Endometrial microvascular endothelial cells (primary cell): ENCODE results near the gene SEMA5B. TPM values are rescaled to one million over a fixed set of nuclear protein-coding genes. Genes with fewer than 3 reads are reported as not detected.

Experiments used
- in situ Hi-C: cut with HindIII; loops from 2 replicates; pipeline ENCODE4 v1.10.0; 2017; ENCODE audit warnings: low sequenced_read_pairs, low pct_unique_long_range_greater_than_20kb; ENCODE audit errors: inconsistent ontology term
- total RNA-seq: library from RNA; depleted of rRNA; stranded (reverse); fragments of >200 nt; gene quantifications from one replicate; pipeline ENCODE4 v1.2.3, GENCODE V29; 2015; ENCODE audit errors: inconsistent ontology term

The SEMA5B gene
- total RNA-seq, 1 donor from 2014 or later, result not detected

GRCh38 chr3:122918576-122919290 lies 108.8 kb downstream of the SEMA5B start:
- in situ Hi-C loops, result no loop called here

DNA sequence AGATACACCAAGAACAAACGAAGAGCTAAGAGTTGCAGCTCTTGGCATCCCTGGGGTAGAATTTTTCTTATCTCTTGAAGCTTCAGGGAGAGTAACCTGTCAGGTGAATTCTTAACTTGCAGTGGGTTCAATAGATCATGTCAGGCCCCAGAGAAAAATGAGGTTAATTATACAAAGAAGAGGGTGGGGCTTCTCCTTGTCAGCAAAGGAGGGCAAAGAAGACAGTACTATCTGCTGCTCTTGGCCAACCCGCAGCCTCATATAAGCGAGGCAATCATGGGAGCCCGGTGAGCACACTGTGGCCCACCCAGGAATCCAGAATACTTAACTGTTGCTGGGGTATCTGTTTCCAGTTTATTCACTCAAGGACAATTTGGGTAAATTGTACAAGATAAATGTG lies 110.2 kb downstream of the SEMA5B start:
- in situ Hi-C loops, result no loop called here

- in situ Hi-C loops, result no loop called here
Observed at GRCh38 chr3:122916580-122916979, 111.0 kb downstream of the SEMA5B start.

- in situ Hi-C loops, result no loop called here
Observed at GRCh38 chr3:122916084-122916483, 111.5 kb downstream of the SEMA5B start.

DNA sequence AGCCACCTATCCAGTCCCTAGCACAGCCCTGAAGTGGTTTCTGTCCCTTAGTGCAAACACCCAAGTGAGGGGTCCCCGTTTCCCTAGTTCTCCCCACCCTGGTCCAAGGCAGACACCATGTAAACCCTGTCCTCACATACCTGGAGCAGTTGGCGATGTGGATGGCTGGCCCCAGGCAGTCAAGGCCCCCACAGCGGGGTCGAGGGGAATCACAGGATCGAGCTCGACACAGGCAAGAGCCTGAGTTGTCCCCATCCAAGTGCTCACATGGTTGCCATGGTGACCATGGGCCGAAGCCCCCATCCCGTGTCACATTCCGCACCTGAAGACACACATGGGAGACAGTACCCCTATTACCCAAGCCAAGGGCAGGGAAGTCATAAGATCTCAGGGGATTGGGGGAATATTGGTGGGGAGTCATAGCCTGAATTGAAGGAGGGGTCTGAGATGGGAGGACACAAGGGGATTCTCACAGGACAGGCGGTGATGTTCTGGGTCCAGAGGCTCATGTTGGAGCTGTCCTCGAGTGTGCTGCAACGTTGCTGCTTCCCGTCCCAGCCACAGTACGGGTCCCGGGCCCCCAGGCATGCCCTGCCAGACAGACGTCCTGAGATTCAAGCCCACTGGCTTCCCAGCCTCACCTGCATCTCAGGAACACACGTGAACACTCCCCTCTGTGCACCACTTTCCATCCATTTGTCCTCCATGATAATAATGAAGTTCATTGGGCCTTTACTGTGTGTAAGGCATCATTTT lies 112.1 kb downstream of the SEMA5B start:
- in situ Hi-C loops, result no loop called here

DNA sequence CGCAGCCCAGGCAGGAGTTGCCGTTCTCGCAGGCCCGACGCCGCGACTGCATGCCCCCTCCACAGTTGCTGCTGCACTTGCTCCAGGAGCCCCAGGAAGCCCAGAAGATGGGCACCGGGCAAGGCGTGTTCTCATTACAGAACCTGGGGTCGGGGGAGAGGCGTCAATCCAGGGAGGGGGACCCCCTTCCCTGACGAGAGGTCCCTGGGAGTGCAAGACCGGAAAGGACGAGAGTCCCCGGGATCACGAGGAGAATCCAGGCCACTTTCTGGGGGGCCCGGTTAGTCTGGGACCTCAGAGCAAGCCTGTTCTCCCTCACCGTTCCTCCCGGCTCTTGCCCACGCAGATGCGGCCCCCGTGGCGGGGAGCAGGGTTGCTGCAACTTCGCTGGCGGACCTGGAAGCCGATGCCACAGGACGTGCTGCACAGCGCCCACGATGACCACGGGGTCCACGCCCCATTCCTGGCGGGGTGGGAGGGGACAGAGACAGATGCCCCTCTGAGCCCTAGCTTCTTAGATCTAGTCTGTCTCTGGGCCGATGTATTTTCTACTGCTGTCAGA lies 113.9 kb downstream of the SEMA5B start:
- in situ Hi-C loops, result no loop called here

DNA sequence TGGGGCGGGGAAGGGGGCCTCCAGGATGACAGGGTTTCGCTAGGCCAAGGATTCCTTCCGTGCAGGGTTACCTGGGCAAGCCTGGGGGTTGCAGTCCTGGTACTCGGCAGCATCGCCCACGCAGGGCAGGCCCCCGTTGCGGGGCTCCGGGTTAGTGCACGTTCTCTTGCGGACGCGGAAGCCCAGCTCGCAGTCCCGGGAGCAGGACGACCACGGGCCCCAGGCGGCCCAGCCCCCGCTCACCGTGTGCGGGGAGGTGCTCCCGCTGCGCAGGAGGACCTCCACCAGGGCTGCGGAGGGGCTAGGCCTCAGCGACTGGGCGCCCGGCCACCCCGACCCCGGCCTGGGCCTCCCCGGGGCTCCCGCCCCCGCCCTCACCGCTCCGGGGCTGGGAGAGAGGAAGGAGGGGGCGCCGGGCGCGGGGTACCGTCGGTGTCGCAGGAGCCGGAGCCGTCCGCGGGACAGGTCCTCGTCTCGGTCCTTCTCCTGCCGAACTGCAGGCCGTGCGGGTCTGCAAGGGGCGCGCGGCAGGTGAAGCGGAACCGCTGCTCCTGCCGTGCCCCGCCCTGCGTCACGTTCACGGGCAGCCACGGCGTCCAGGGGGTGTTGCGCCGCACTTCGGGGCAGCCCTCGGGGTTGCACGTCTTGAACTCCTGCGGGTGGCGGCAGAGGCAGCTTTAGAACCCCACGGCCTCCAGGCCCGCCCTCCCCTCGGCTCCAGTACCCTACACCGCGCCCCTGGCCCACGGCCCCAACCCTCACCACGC lies 114.6 kb downstream of the SEMA5B start:
- in situ Hi-C loops, result no loop called here

- in situ Hi-C loops, result no loop called here
Observed at GRCh38 chr3:122911901-122912300, 115.7 kb downstream of the SEMA5B start.

GRCh38 chr3:122908251-122908650 lies 119.3 kb downstream of the SEMA5B start:
- in situ Hi-C loops, result no loop called here

DNA sequence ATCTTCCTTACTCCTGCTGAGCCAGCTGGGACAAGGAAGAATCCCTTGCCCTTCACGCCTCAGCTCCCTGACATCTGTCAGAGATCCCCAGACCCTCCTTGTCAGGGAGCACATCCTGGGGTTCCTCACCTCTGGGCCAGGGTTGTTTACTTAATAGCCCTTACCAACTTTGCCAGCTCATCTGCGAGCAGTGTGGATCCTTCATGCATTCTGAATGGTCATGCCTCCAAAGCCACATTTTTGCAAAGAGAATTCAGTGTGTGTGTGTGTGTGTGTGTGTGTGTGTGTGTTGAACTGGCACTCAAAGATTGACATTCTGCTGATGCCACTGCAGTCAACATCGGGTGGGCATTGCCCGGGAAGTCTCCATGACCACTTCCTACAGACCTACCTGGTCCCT lies 120.1 kb downstream of the SEMA5B start:
- in situ Hi-C loops, result no loop called here

DNA sequence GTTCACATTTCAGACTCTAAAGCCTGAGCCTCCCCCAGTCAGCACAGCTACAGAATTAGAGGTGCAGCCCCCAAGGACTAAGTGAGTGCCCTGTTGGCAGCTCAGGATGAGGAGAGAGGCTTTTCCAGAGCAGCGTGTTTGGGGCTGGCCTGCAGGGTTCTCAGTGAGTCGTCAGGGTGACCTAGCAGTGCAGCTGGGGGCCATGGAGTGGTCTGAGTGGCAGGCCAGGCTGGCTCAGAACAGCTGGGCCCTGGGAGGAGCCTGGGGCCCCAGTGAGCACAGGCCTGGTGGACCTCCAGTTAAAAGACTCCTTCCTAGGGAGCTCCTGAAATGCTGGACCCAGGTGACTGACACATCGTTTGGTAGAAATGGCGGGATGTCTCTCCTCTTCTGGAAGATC lies 124.4 kb downstream of the SEMA5B start:
- in situ Hi-C loops, result no loop called here

- in situ Hi-C loops, result no loop called here
Observed at GRCh38 chr3:122902326-122902725, 125.2 kb downstream of the SEMA5B start.

DNA sequence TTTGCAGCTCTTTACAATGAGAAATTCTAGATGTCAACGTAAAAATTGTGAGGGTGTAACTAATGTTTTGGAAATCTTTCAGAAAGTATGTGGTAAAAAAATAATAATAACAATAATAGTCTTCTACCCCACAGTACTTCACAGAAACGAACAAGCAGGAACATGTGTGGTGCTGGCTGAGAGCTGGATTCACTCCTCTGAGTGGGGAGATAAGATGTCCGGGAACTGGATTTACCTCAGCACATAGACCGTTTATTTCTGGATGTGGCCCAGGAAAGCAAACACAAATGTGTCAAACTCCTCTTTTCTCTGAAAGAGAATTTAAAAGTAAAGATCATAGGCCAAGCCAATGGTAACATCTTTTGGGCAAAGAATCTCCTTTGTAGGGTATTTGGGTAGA lies 129.3 kb downstream of the SEMA5B start:
- in situ Hi-C loops, result no loop called here

- in situ Hi-C loops, result no loop called here
Observed at GRCh38 chr3:122893754-122894668, 133.6 kb downstream of the SEMA5B start.

DNA sequence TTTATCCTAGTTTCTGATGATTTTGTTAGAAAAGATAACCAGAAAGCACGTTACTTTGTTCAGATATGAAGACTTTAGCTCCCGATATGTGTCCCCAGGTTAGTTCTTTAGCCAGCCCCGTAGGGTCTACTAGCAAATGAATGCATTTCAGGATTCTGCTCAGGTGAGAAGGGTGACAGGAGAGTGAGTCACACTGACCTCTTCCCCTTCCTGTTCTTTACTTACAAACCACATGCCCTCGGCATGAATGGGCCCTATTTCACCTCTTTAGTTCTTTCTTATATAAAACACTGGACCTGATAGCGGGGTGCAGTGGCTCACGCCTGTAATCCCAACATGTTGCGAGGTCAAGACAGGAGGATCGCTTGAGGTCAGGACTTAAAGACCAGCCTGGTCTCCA lies 134.3 kb downstream of the SEMA5B start:
- in situ Hi-C loops, result no loop called here

DNA sequence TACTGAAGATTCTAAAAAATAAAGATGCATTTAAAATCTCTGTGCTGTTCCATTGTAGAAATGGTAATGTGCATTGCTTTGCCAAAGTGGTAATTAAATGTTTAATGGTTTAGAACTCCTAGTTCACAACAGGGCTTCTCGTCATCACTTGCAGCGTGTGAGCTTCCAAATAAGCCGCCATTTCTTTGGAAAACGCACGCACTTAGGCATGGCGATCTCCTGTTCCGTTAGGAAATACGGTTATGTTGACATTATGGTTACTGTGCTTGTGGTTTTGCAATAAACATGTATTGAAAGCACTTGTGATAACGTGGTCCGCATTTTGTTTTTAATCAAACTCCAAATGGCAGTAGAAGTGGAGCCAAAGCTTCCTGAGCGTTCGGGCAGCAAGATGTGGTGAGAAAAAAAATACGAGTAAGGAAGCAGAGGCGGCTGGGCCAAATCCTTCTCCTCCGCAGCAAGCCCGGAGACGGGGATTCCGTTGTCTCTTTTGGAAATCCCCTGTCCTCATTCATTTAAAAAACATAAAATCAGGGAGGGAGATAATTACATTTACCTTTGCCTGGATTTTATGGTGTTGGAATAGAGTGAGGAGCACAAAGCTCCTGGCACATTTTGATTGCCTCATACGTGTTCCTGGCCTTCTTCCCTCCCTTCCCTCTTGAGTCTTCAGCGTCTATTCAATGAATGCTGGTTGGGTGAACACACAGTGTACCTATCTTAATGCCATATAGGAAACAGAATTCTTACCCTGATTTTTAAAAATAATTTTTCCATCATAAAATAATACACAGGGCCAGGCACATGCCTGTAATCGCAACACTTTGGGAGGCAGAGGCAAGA lies 135.2 kb downstream of the SEMA5B start:
- in situ Hi-C loops, result no loop called here

DNA sequence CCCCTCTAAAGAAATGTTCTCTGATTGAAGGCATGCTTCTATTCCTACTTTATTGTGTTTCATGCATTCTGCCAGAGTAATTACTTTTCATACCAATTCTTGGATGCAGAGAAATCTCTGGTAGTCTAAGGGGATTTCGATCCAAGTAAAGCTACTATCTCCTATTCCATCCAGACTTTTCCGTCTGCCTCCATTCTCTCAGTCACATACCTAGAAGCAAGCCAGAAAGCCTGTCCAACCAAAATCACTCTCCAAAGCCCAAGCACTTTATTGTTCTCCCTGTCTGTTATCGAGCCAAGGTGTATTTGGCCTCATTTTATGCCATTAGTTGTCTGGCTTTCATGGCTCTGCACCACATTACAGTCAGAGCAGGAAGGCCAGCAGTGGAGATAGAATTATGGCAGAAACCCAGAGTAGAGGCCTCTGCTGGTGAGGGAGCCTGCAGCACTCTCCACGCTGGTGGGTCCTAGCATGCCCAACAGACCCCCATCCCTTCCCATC lies 136.8 kb downstream of the SEMA5B start:
- in situ Hi-C loops, result no loop called here
